GOT3 (cell line): ENCODE measurements around the gene BARX2.
"Not testable (repeated sequence)": the region's sequence is repeated elsewhere in the genome, so short reads cannot be mapped to it uniquely, and the experiment has no call there.

Experiments used
- DNase-seq: peaks from one replicate; lab custom pipeline; 2025; ENCODE audit warnings: mixed read lengths; lab: John Stamatoyannopoulos, UW

BARX2 gene, protein sequence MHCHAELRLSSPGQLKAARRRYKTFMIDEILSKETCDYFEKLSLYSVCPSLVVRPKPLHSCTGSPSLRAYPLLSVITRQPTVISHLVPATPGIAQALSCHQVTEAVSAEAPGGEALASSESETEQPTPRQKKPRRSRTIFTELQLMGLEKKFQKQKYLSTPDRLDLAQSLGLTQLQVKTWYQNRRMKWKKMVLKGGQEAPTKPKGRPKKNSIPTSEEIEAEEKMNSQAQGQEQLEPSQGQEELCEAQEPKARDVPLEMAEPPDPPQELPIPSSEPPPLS

GRCh38 chr11:129375751-129376657, at the start of gene BARX2:
TSS of gene BARX2 (plus strand) at chr11:129375848. CDS start at chr11:129376036, 188 bp downstream.
- no peak for DNase-seq

DNA sequence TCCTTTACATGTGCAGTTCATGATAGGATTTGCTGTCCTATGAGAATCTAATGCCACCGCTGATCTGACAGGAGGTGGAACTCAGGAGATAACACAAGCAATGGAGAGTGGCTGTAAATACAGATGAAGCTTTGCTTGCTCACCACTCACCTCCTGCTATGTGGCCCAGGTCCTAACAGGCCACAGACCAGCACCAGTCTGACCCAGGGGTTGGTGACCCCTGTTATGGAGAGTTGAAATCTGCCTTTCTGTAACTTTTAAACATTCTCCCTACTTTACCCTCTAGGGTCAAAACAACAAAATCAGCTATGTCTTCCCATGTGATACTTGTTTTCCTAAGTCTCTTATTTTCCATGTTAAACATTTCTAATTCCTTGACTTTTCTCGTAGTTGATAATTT, 48.7 kb upstream of the BARX2 start:
- no peak for DNase-seq

- not testable (repeated sequence) for DNase-seq
Measured at GRCh38 chr11:129327708-129328107, 47.9 kb upstream of the BARX2 start.

DNA sequence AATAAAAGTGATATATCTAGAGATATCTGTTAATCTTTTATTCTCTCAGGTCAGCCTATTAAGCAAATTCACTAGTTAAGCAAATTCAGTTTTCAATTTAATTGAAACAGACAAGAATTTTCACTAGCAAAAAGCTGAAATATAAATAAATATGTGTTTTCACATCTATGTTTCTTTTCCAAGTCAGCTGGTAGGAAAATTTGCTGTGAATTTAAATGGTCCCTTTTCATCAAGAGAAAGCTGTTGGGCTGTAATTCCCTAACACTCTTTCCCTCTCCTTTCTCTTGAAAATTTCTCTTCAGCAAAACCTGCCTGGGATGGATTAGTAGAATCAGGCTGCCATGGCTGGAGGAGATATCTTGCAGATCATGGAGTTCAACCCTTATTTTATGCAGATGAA, 46.9 kb upstream of the BARX2 start:
- no peak for DNase-seq

DNA sequence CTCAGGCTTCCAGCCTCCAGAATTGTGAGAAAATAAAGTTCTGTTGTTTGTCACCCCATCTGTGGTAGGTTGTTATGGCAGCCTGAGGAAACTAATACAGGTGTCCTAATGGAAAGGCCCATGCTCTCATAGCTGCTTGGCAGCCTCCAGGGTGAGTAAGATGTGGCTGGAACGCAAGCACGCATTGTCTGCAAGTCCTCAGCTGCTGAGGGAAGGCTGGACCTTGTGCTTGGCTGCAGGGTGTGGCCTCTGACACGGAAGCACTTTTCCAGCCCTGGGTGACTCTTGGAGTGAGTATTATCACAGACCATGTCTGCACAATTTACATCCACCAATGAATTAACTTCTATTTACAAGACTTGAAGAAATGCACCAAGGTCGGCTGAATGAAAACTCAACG, 44.4 kb upstream of the BARX2 start:
- DNase-seq, result no peak

- DNase-seq, result no peak
Measured at GRCh38 chr11:129331871-129332274, 43.8 kb upstream of the BARX2 start.

DNA sequence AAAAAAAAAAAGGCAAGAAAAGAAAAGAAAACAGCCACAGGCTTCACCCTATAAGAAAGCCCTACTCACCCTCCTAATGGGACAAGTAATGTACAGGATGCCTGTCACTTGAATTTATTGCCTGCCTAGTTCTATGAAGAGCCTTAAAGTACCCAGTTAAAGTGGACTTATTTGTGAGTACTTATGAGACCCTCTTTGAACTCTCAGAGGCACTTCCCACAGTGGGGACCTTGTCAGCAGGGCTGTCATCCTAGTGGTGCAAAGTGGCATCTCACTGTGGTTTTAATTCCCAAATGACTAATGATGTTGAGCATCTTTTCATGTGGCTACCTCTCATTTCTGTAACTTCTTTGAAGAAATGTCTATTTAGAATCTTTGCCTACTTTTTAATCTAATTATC, 41.8 kb upstream of the BARX2 start:
- no peak for DNase-seq

DNA sequence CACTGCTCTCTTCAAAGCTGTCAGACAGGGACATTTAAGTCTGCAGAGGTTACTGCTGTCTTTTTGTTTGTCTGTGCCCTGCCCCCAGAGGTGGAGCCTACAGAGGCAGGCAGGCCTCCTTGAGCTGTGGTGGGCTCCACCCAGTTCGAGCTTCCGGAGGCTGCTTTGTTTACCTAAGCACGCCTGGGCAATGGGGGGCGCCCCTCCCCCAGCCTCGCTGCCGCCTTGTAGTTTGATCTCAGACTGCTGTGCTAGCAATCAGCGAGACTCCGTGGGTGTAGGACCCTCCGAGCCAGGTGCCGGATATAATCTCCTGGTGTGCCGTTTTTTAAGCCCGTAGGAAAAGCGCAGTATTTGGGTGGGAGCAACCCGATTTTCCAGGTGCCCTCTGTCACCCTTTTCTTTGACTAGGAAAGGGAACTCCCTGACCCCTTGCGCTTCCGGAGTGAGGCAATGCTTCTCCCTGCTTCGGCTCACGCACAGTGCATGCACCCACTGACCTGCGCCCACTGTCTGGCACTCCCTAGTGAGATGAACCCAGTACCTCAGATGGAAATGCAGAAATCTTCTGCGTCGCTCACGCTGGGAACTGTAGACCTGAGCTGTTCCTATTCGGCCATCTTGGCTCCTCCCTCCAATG, 31.2 kb upstream of the BARX2 start:
- DNase-seq, result not testable (repeated sequence)

GRCh38 chr11:129346916-129347315, 28.7 kb upstream of the BARX2 start:
- DNase-seq, result no peak

DNA sequence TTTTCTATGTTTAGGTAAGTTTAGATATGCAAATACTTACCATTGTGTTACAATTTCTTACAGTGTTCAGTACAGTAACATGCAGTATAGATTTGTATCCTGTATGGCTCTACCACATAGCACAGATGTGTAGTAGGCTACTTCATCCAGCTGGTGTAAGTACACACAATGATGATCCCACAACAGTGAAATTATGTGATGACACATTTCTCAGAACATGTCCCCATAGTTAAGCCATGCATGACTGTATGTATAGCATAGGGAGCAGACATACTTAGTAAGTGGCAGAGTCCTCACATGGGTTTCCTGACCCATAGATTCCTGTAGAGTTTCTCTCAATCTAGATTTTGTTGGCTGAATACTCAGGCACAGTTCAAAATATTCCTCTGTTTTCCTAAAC, 26.8 kb upstream of the BARX2 start:
- no peak for DNase-seq

DNA sequence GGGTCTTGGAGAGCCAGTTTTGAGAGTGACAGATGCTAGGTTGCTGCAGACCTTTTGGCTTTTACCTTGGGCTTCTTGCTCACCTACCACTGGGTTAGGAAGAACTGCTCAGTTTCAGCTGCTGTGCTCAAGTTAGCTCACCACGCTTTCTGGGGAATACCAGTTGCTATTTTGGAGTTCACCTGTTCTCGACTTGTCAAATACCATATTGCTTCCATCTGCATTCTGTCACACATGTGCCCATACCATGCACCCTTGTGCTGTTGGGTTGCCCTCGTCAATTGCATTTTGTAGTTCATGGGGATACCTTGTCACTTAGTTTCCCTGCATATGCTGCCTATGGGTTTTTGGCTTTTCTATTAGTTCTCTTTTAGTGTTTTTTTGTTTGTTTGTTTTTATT, 23.0 kb upstream of the BARX2 start:
- DNase-seq, result no peak

GRCh38 chr11:129354691-129355090, 21.0 kb upstream of the BARX2 start:
- no peak for DNase-seq

- DNase-seq, result no peak
Measured at GRCh38 chr11:129359748-129360147, 15.9 kb upstream of the BARX2 start.

GRCh38 chr11:129364143-129364654, 11.4 kb upstream of the BARX2 start:
- no peak for DNase-seq

GRCh38 chr11:129365816-129366215, 9.8 kb upstream of the BARX2 start:
- no peak for DNase-seq

DNA sequence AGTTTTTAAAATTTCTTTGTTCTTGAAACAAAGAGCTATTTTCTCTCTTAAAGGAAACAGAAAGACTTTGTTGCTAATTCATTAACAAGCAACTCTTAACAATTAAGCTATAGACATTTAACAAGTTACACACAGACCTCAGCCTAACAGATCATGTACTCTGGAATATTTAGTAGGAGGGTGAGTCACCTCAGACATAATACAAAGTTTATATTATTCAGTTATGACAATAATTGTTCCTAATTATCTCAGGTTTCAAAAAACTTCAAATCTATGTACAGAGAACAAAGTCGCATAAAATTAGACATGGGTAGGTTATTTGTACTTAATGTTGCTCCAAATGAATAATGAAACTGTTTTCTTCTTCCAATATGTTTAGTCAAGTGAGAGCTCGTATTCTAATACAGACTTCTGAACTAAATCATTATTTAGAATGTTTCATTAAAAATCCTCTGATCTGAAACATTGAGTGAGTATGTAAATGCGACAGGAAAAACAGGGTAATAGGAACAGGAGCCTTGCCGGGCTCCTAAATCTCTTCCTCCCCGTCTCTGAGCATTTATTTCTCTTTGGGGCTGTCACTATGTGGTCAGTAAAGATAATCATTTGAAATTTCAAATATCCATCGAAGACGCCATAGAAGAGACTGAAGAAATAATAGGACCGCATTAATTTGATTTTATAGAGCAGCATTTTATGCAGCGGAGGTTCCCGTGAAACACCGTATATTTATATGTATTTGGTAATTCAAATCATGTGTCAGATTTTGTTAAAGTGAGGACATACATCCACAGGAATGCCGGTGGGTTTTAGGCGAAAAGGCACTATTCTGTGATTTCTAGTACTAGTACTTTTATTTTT, 8.7 kb upstream of the BARX2 start:
- no peak for DNase-seq

- no peak for DNase-seq
Measured at GRCh38 chr11:129368889-129369672, 6.6 kb upstream of the BARX2 start.

GRCh38 chr11:129370715-129371114, 4.9 kb upstream of the BARX2 start:
- no peak for DNase-seq

- DNase-seq, result no peak
Measured at GRCh38 chr11:129372609-129373488, 2.8 kb upstream of the BARX2 start.

DNA sequence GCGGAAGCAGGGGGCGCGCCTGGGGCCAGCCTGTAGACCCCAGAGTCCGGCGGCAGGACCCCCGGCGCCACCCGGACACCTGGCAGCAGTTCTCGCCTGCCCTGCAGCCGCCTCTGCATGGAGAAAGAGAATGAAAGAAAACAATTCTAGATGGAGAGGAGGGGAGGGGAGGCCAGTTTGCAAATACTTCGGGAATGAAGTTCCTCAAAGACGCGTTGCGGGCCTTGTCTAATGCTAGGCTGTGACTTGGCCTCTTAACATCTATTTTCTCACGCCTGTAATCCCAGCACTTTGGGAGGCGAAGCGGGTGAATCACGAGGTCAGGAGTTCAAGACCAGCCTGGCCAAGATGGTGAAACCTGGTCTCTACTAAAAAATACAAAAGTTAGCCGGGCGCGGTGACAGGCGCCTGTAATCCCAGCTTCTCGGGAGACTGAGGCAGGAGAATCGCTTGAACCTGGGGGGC, 2.1 kb upstream of the BARX2 start:
- no peak for DNase-seq
